Measurements from ENCODE around the gene CACHD1. TPM values are rescaled to one million over a fixed set of nuclear protein-coding genes. Genes with fewer than 3 reads are reported as not detected.

Gene CACHD1
- total RNA-seq, 3 donors from 2014 or later (not counting 1 experiment from before 2014, with no cell fraction given): not detected

DNA sequence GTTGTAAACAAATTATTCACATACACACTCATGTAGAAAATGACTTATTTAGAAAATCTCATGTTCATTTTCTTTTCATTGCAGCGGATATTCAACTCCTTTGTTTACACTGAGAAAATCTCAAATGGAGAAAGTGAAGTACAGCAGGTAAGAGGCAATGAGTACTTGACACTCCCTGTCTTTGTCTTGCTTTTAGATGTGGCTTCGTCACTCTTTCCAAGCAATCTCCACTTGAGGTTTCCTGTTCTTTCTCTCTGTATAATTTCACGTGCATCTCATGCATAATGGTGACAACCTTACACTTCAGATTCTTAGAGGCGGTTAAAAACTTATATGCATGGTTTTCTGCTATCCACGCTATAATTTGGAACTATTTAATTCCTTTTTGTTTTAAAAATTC lies 80.6 kb downstream of the CACHD1 start:
- intact Hi-C loops (cut with micrococcal nuclease): no loop called here
- H3K4me3 Mint-ChIP-seq: no peak overlapping the region

GRCh38 chr1:64550946-64551605 lies 81.1 kb downstream of the CACHD1 start:
- H3K4me1 Mint-ChIP-seq: peaks cover 0 to 9% of the 10 kb centered on the region in 2 donors

More for the DNA sequence above, 80.6 kb downstream of the CACHD1 start:
- ATAC-seq (no peak), DNase-seq (peak in 1 of 2 donors; percentile 58)
- H3K27ac ChIP-seq (ENCODE audit: low read length): no peak overlapping the region
- Mint-ChIP-seq H3K36me3 (no peaks in the 10 kb centered on the region), H3K4me1 (peaks cover 0 to 9% of the 10 kb centered on the region in 2 donors), H3K27me3 (ENCODE audit: low read depth in 2 of 2) (peaks cover 2 to 9% of the 10 kb centered on the region in 2 donors), H3K9me3 (no peaks in the 10 kb centered on the region), H3K27ac (no peak overlapping the region)
- no peaks in the 10 kb centered on the region for H3K4me1 ChIP-seq (ENCODE audit: control insufficient read depth, insufficient read depth, low read length)
- TF ChIP-seq, protein P1, sequence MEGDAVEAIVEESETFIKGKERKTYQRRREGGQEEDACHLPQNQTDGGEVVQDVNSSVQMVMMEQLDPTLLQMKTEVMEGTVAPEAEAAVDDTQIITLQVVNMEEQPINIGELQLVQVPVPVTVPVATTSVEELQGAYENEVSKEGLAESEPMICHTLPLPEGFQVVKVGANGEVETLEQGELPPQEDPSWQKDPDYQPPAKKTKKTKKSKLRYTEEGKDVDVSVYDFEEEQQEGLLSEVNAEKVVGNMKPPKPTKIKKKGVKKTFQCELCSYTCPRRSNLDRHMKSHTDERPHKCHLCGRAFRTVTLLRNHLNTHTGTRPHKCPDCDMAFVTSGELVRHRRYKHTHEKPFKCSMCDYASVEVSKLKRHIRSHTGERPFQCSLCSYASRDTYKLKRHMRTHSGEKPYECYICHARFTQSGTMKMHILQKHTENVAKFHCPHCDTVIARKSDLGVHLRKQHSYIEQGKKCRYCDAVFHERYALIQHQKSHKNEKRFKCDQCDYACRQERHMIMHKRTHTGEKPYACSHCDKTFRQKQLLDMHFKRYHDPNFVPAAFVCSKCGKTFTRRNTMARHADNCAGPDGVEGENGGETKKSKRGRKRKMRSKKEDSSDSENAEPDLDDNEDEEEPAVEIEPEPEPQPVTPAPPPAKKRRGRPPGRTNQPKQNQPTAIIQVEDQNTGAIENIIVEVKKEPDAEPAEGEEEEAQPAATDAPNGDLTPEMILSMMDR (IDR thresholded peaks at IDR 0.05): no peak
- H3K9me3 ChIP-seq (ENCODE audit: control insufficient read depth, insufficient read depth, low read length): no peaks in the 10 kb centered on the region
- no peak overlapping the region for H3K4me3 ChIP-seq (ENCODE audit: low read length)
- no peaks in the 10 kb centered on the region for H3K36me3 ChIP-seq (ENCODE audit: control insufficient read depth, insufficient read depth, low read length)
- no peaks in the 10 kb centered on the region for H3K27me3 ChIP-seq (ENCODE audit: control insufficient read depth, insufficient read depth, low read length)
- WGBS (ENCODE audit: insufficient coverage): 37% methylated on average over 4 of the region's 5 CpGs

DNA sequence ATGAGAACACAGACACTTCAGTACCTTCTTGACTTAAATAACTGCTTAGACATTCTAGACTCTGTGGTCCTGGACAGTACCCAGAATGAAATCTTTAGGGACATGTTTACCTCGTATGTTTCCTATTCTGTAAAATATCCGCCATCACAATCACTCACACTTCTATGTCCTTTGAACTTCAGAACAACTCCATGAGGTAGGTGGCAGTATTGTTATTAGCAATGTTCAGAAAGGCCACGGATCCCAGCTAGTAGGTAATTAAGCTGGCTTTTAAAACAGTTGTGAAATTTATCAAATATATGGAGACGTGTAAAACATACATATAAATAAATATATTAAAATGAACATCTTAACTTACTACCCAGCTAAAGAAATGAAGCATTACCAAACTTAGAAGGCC lies 83.4 kb downstream of the CACHD1 start:
- peaks cover 9 to 12% of the 10 kb centered on the region in 2 donors for H3K27me3 Mint-ChIP-seq (ENCODE audit: low read depth in 2 of 2)
- no peak overlapping the region for H3K4me3 Mint-ChIP-seq
- no peak overlapping the region for H3K4me3 ChIP-seq (ENCODE audit: low read length)
- no peaks in the 10 kb centered on the region for H3K36me3 Mint-ChIP-seq
- no peaks in the 10 kb centered on the region for H3K4me1 ChIP-seq (ENCODE audit: control insufficient read depth, insufficient read depth, low read length)
- WGBS (ENCODE audit: insufficient coverage): 70% methylated on average over 2 of the region's 4 CpGs
- DNase-seq: peak in 1 of 2 donors; percentile 18
- no peaks in the 10 kb centered on the region for H3K9me3 ChIP-seq (ENCODE audit: control insufficient read depth, insufficient read depth, low read length)
- TF ChIP-seq, protein P1 (IDR thresholded peaks at IDR 0.05): no peak
- no peaks in the 10 kb centered on the region for H3K27me3 ChIP-seq (ENCODE audit: control insufficient read depth, insufficient read depth, low read length)
- no peaks in the 10 kb centered on the region for H3K9me3 Mint-ChIP-seq
- H3K4me1 Mint-ChIP-seq: peaks cover 0 to 9% of the 10 kb centered on the region in 2 donors
- H3K27ac ChIP-seq (ENCODE audit: low read length): no peak overlapping the region
- intact Hi-C loops (cut with micrococcal nuclease): no loop called here
- no peak overlapping the region for H3K27ac Mint-ChIP-seq
- no peaks in the 10 kb centered on the region for H3K36me3 ChIP-seq (ENCODE audit: control insufficient read depth, insufficient read depth, low read length)
- no peak for ATAC-seq

More at GRCh38 chr1:64550946-64551605, 81.1 kb downstream of the CACHD1 start:
- intact Hi-C loops (cut with micrococcal nuclease): no loop called here
- Mint-ChIP-seq H3K36me3 (no peaks in the 10 kb centered on the region), H3K27ac (no peak overlapping the region), H3K27me3 (ENCODE audit: low read depth in 2 of 2) (peaks cover 5 to 9% of the 10 kb centered on the region in 2 donors), H3K9me3 (no peaks in the 10 kb centered on the region), H3K4me3 (no peak overlapping the region)
- Histone ChIP-seq H3K4me1 (ENCODE audit: control insufficient read depth, insufficient read depth, low read length) (no peaks in the 10 kb centered on the region), H3K36me3 (ENCODE audit: control insufficient read depth, insufficient read depth, low read length) (no peaks in the 10 kb centered on the region), H3K9me3 (ENCODE audit: control insufficient read depth, insufficient read depth, low read length) (no peaks in the 10 kb centered on the region), H3K27me3 (ENCODE audit: control insufficient read depth, insufficient read depth, low read length) (no peaks in the 10 kb centered on the region), H3K27ac (ENCODE audit: low read length) (no peak overlapping the region), H3K4me3 (ENCODE audit: low read length) (no peak overlapping the region)
- WGBS (ENCODE audit: insufficient coverage): 78% methylated on average over 1 of the region's 4 CpGs
- TF ChIP-seq, protein P1 (IDR thresholded peaks at IDR 0.05): no peak
- ATAC-seq (no peak), DNase-seq (no peak)

GRCh38 chr1:64555947-64556346 lies 86.0 kb downstream of the CACHD1 start:
- DNase-seq (no peak), ATAC-seq (no peak)
- H3K4me1 ChIP-seq (ENCODE audit: control insufficient read depth, insufficient read depth, low read length): no peaks in the 10 kb centered on the region
- TF ChIP-seq, protein P1 (IDR thresholded peaks at IDR 0.05): no peak
- Mint-ChIP-seq H3K4me3 (no peak overlapping the region), H3K27ac (no peak overlapping the region), H3K9me3 (no peaks in the 10 kb centered on the region), H3K36me3 (no peaks in the 10 kb centered on the region), H3K4me1 (peaks cover 0 to 4% of the 10 kb centered on the region in 2 donors), H3K27me3 (ENCODE audit: low read depth in 2 of 2) (peaks cover 15 to 26% of the 10 kb centered on the region in 2 donors)
- no peaks in the 10 kb centered on the region for H3K36me3 ChIP-seq (ENCODE audit: control insufficient read depth, insufficient read depth, low read length)
- H3K27ac ChIP-seq (ENCODE audit: low read length): no peak overlapping the region
- no peak overlapping the region for H3K4me3 ChIP-seq (ENCODE audit: low read length)
- 100% methylated on average over 1 of the region's 1 CpG for WGBS (ENCODE audit: insufficient coverage)
- H3K27me3 ChIP-seq (ENCODE audit: control insufficient read depth, insufficient read depth, low read length): no peaks in the 10 kb centered on the region
- H3K9me3 ChIP-seq (ENCODE audit: control insufficient read depth, insufficient read depth, low read length): no peaks in the 10 kb centered on the region
- intact Hi-C loops (cut with micrococcal nuclease): no loop called here

Measured in natural killer cell (primary cell).